K562 (cell line): ENCODE data around the gene PEX5. TPM values are rescaled to one million over a fixed set of nuclear protein-coding genes. Genes with fewer than 3 reads are reported as not detected.
A peak's percentile ranks its signal among the peaks of the same experiment; 100 is the strongest.

Source experiments
- ATAC-seq: fragments of 200-7000 bp; cut with Tn5 transposase; 3 replicates; pipeline ENCODE4 v1.9.1; 2020; ENCODE audit warnings: moderate library complexity
- BruUV-seq: library from RNA; stranded (reverse); fragments of 400-500 nt; replicated peaks from 2 replicates; lab custom pipeline; 2021; lab: Mats Ljungman, UMichigan
- CTCF ChIA-PET: fragments of 300-600 bp; formaldehyde crosslinking; extraction: SDS; loops from one replicate; lab custom pipeline; 2021; ENCODE audit warnings: low intra/inter-chr PET ratio; lab: Yijun Ruan, JAX
- POLR2A ChIA-PET: fragments of 300-600, 350-650 bp; sonication (Branson Sonifier 250); formaldehyde crosslinking; extraction: SDS; loops from one replicate; lab custom pipeline; 2021; ENCODE audit warnings: antibody characterized with exemption, inconsistent platforms; lab: Yijun Ruan, JAX
- DNase-seq, 4 experiments: peaks; one replicate each; pipeline versions ENCODE4 v3.0.0 to v3.0.0-alpha.2; 2011 to 2018; ENCODE audit warnings: low spot score in 3 of 4, mixed read lengths in 3 of 4; ENCODE audit errors: extremely low read depth in 1 of 4
- FAIRE-seq: peaks from 2 replicates; lab custom pipeline; 2011; peaks lifted over from hg19 to GRCh38; lab: Jason Lieb, UNC
- H2AFZ ChIP-seq: 2 replicates; pipeline ENCODE4 v1.6.0; 2011; ENCODE audit warnings: low read depth, low read length, control low read depth, inconsistent platforms
- H3K27ac ChIP-seq: fragments of 200-600 bp; 3 replicates; pipeline ENCODE4 v1.8.0; 2011; ENCODE audit warnings: low read depth, mild to moderate bottlenecking, control low read depth, inconsistent platforms, low read length, moderate library complexity, mixed read lengths; ENCODE audit errors: extremely low read depth
- H3K27me3 ChIP-seq, 2 experiments: fragments of 300-600 bp in 1 of 2; 2 replicates in 1 of 2; 3 replicates in 1 of 2; pipeline versions ENCODE4 v1.6.0 to v1.8.0; 2011; ENCODE audit warnings: inconsistent platforms in 2 of 2, low read length in 2 of 2, mild to moderate bottlenecking in 1 of 2, mixed read lengths in 1 of 2, moderate library complexity in 1 of 2; ENCODE audit not compliant: control insufficient read depth in 2 of 2, insufficient read depth in 2 of 2
- H3K36me3 ChIP-seq: fragments of 300-600 bp; 3 replicates; pipeline ENCODE4 v1.8.0; 2011; ENCODE audit warnings: mild to moderate bottlenecking, low read length, inconsistent platforms; ENCODE audit not compliant: control insufficient read depth, insufficient read depth
- H3K4me1 ChIP-seq, 2 experiments: fragments of 200-600 bp in 1 of 2; replicated peaks in 1 of 2; 2 replicates in 1 of 2; 3 replicates in 1 of 2; pipeline versions ENCODE4 v1.5.1 to v1.8.0; 2011; ENCODE audit warnings: inconsistent platforms in 2 of 2, low read length in 2 of 2, mild to moderate bottlenecking in 1 of 2, mixed read lengths in 1 of 2, moderate library complexity in 1 of 2; ENCODE audit not compliant: control insufficient read depth in 2 of 2, insufficient read depth in 2 of 2
- H3K4me2 ChIP-seq: 2 replicates; pipeline ENCODE4 v1.6.1; 2011; ENCODE audit warnings: low read length, control low read depth, inconsistent platforms, mixed read lengths; ENCODE audit not compliant: insufficient read depth
- H3K4me3 ChIP-seq: fragments of 200-600 bp; sonication (generic), shearing (Covaris generic); 2 replicates; pipeline ENCODE4 v1.5.1; 2016; ENCODE audit warnings: control low read depth, inconsistent platforms
- H3K79me2 ChIP-seq: fragments of 200-600 bp; 3 replicates; pipeline ENCODE4 v1.8.0; 2011; ENCODE audit warnings: low read length, inconsistent platforms; ENCODE audit not compliant: control insufficient read depth, insufficient read depth
- H3K9ac ChIP-seq, 2 experiments: 2 replicates each; pipeline versions ENCODE4 v1.6.0 to v1.6.1; 2011; ENCODE audit warnings: low read depth in 2 of 2, low read length in 2 of 2, control low read depth in 1 of 2, inconsistent platforms in 1 of 2, mild to moderate bottlenecking in 1 of 2, mixed read lengths in 1 of 2; ENCODE audit not compliant: insufficient read depth in 1 of 2
- H3K9me1 ChIP-seq: one replicate; pipeline ENCODE4 v1.6.0; 2011; ENCODE audit warnings: inconsistent platforms, mild to moderate bottlenecking, low read length, moderate library complexity; ENCODE audit not compliant: control insufficient read depth, insufficient read depth
- H3K9me3 ChIP-seq: replicated peaks from 2 replicates; pipeline ENCODE4 v1.5.1; 2011; ENCODE audit warnings: low read depth, low read length, inconsistent platforms; ENCODE audit not compliant: control insufficient read depth, insufficient read depth
- H4K20me1 ChIP-seq: replicated peaks from 2 replicates; pipeline ENCODE4 v1.6.1; 2011; ENCODE audit warnings: low read length, inconsistent platforms, mixed read lengths; ENCODE audit not compliant: control insufficient read depth, insufficient read depth
- CEBPG ChIP-seq, 3 experiments: fragments of 200-800 bp in 1 of 3; sonication (Bioruptor generic) in 1 of 3; sonication (generic) in 1 of 3; formaldehyde crosslinking in 1 of 3; IDR thresholded peaks in 2 of 3; conservative IDR thresholded peaks in 1 of 3; 2 replicates each; pipeline versions ENCODE4 v1.6.1 to v1.8.0; 2016 to 2022; ENCODE audit warnings: missing compliant biosample characterization in 2 of 3, missing genetic modification characterization in 2 of 3, mild to moderate bottlenecking in 1 of 3, missing genetic modification reagents in 1 of 3
- DACH1 ChIP-seq: fragments of 450-650 bp; IDR thresholded peaks from 2 replicates; pipeline ENCODE4 v1.6.1; 2018; ENCODE audit not compliant: partially characterized antibody
- FOS ChIP-seq: IDR thresholded peaks from 3 replicates; pipeline ENCODE4 v1.6.1; 2011; ENCODE audit not compliant: insufficient read length; ENCODE audit errors: extremely low read depth
- FOSL1 ChIP-seq: fragments of 200-800 bp; sonication (Bioruptor generic); conservative IDR thresholded peaks from 2 replicates; pipeline ENCODE4 v1.6.1; 2016; ENCODE audit warnings: missing genetic modification characterization, missing compliant biosample characterization
- GATAD2A ChIP-seq: fragments of 450-650 bp; IDR thresholded peaks from 2 replicates; pipeline ENCODE4 v1.6.1; 2017
- HMGN3 ChIP-seq: IDR thresholded peaks from 2 replicates; pipeline ENCODE4 v1.6.1; 2011; ENCODE audit warnings: borderline replicate concordance, low read depth, mild to moderate bottlenecking, mixed read lengths, low read length; ENCODE audit not compliant: insufficient read length; ENCODE audit errors: extremely low read depth
- LCOR ChIP-seq: sonication (generic); formaldehyde crosslinking; IDR thresholded peaks from 2 replicates; pipeline ENCODE4 v1.8.0; 2022; ENCODE audit warnings: mild to moderate bottlenecking, missing genetic modification reagents
- NCOA2 ChIP-seq, 2 experiments: fragments of 450-650 bp; IDR thresholded peaks; 2 replicates each; pipeline ENCODE4 v1.6.1; 2018; ENCODE audit warnings: mild to moderate bottlenecking in 2 of 2, moderate library complexity in 1 of 2; ENCODE audit not compliant: partially characterized antibody in 2 of 2
- SMARCE1 ChIP-seq: fragments of 450-650 bp; IDR thresholded peaks from 2 replicates; pipeline ENCODE4 v1.7.1; 2016; ENCODE audit warnings: mild to moderate bottlenecking
- TEAD1 ChIP-seq, 2 experiments: fragments of 450-650 bp in 1 of 2; sonication (generic) in 1 of 2; formaldehyde crosslinking; IDR thresholded peaks; 2 replicates each; pipeline versions ENCODE4 v1.4.0 to v1.8.0; 2020 to 2022; ENCODE audit warnings: mild to moderate bottlenecking in 2 of 2, missing genetic modification reagents in 1 of 2
- TRIM24 ChIP-seq, 2 experiments: fragments of 450-650 bp; IDR thresholded peaks; 2 replicates each; pipeline ENCODE4 v1.6.1; 2016
- ZNF12 ChIP-seq: sonication (generic); formaldehyde crosslinking; IDR thresholded peaks from 2 replicates; pipeline ENCODE4 v1.4.0; 2020; ENCODE audit warnings: mild to moderate bottlenecking, missing genetic modification reagents
- ZNF146 ChIP-seq: IDR thresholded peaks from one replicate; pipeline ENCODE4 v1.6.1; 2018; ENCODE audit warnings: missing compliant biosample characterization; ENCODE audit not compliant: unreplicated experiment
- ZNF24 ChIP-seq: fragments of 450-650 bp; IDR thresholded peaks from 2 replicates; pipeline ENCODE4 v1.6.1; 2016
- WGBS: fragments of 100-300 bp; shearing (Covaris generic); methylation state at CpG from one replicate; pipeline ENCODE4 v1.1.6; 2016; ENCODE audit warnings: low coverage, mixed read lengths; ENCODE audit not compliant: insufficient coverage; ENCODE audit errors: missing lambda C conversion rate; 5-methylcytosine and 5-hydroxymethylcytosine counted together
- in situ Hi-C: fragments of 300-500 bp; cut with MboI; formaldehyde crosslinking; loops from 4 replicates; pipeline ENCODE4 v1.15.0; 2018; ENCODE audit warnings: inconsistent platforms, mixed read lengths
- intact Hi-C: fragments of 100-400 bp; cut with micrococcal nuclease; formaldehyde crosslinking; loops from 2 replicates; pipeline ENCODE4 v1.14.2; 2022
- polyA plus RNA-seq, 8 experiments: library from polyadenylated mRNA; depleted of rRNA in 4 of 8; stranded (reverse) in 5 of 8; unstranded in 3 of 8; fragments of >200 nt; fragmentation: Nextera tagmentation in 2 of 8; fragmentation: Illumina TruSeq in 1 of 8; extraction: Ambion mirVana in 2 of 8; extraction: Trizol in 1 of 8; gene quantifications; 2 replicates each; pipeline versions ENCODE4 v1.2.1 to v1.2.3, GENCODE V29; 2011 to 2014; ENCODE audit warnings: inconsistent platforms in 1 of 8, missing spikeins in 1 of 8
- total RNA-seq, 7 experiments: library from RNA; depleted of rRNA in 6 of 7; stranded (reverse); fragments of >200 nt in 6 of 7; fragmentation: Illumina TruSeq in 2 of 7; extraction: Trizol in 2 of 7; gene quantifications; 2 replicates each; pipeline versions ENCODE4 v1.2.1 to v1.2.3, GENCODE V29; 2011 to 2021; ENCODE audit warnings: low replicate concordance in 1 of 7
- TF ChIP-seq, protein P1 (sequence below): IDR thresholded peaks from 3 replicates; pipeline ENCODE4 v1.6.1; 2011; ENCODE audit warnings: borderline replicate concordance, mild to moderate bottlenecking, moderate library complexity; ENCODE audit not compliant: insufficient read length; ENCODE audit errors: extremely low read depth
- TF ChIP-seq, protein P2 (sequence below): fragments of 450-650 bp; conservative IDR thresholded peaks from 2 replicates; pipeline ENCODE4 v1.6.1; 2016; ENCODE audit warnings: missing genetic modification characterization, low read depth, mild to moderate bottlenecking, missing compliant biosample characterization, moderate library complexity

PEX5 gene
- total and polyA plus RNA-seq, 9 of the 15 experiments (the other 6 are each of a cell fraction or from before 2014, with no cell fraction given) = 1.4 to 26.1 (median 14.0) TPM

DNA sequence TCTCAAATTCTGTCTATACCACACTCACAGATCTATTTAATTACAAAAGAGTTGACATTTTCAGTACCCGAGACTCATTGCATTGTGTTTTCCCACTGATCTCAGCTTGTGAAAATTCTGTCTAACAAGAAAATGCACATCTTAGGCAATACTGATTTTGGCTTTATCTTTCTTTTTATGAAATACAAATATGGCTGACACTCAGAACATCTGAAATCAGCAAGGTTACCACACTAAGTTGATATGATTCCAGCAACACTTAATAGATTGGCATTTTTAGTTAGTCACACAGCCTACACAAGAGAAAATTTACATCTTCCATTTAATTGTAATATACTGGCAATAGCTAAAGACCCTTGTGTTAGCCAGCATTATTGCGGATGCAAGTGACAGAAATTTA lies 40.3 kb downstream of the PEX5 start (continued):
- TF ChIP-seq, protein P1, sequence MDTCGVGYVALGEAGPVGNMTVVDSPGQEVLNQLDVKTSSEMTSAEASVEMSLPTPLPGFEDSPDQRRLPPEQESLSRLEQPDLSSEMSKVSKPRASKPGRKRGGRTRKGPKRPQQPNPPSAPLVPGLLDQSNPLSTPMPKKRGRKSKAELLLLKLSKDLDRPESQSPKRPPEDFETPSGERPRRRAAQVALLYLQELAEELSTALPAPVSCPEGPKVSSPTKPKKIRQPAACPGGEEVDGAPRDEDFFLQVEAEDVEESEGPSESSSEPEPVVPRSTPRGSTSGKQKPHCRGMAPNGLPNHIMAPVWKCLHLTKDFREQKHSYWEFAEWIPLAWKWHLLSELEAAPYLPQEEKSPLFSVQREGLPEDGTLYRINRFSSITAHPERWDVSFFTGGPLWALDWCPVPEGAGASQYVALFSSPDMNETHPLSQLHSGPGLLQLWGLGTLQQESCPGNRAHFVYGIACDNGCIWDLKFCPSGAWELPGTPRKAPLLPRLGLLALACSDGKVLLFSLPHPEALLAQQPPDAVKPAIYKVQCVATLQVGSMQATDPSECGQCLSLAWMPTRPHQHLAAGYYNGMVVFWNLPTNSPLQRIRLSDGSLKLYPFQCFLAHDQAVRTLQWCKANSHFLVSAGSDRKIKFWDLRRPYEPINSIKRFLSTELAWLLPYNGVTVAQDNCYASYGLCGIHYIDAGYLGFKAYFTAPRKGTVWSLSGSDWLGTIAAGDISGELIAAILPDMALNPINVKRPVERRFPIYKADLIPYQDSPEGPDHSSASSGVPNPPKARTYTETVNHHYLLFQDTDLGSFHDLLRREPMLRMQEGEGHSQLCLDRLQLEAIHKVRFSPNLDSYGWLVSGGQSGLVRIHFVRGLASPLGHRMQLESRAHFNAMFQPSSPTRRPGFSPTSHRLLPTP = no peak
- no peak for TF ChIP-seq ZNF24

DNA sequence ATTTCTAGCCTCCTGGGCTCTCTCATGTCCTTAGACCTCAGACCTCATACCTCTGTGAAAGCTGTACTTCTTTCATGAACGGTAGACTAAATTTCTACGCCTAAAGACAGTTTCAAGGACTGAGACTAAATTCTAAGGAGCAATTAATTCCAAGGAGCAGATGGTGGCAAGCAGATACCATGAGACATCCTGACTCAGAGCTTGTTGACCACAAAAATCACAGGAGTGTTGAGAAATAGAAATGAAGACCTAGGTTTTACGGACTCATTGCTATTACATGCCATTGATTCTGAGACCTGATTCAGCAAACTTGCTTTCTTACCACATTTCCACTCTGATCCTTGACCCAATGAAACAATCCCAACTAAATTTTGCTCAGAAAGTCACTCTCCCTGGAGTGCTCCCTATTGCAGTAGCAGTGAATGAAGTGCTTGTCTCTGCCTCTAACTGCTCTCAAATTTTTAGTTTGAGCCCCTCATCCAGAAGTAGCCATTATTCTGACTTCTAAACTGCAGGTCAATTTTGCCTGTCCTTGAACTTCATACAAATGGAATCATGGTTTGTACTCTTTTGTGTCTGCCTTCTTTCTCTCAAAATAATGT lies 52.0 kb downstream of the PEX5 start:
- H3K36me3 ChIP-seq = no peaks in the 10 kb centered on the region
- H4K20me1 ChIP-seq = no peaks in the 10 kb centered on the region
- H3K79me2 ChIP-seq = no peaks in the 10 kb centered on the region
- no peaks in the 10 kb centered on the region for H3K9me1 ChIP-seq
- peak; percentile 38 to 78 (median 48) for DNase-seq
- H3K4me1 ChIP-seq = peaks cover 0 to 21% of the 10 kb centered on the region in 2 experiments; a peak in 4 of 5 replicates
- H3K9me3 ChIP-seq = no peaks in the 10 kb centered on the region
- H3K4me3 ChIP-seq = no peak overlapping the region
- ChIA-PET CTCF (no interaction called here), POLR2A (interaction anchor here (0.6 to 1.4 kb wide), 3 partner anchors 19 to 405 kb away, joined by 3 to 6 read pairs (median 5); no protein-coding TSS in a partner anchor)
- FAIRE-seq = peak; percentile 91
- WGBS = 3% methylated on average over 3 of the region's 3 CpGs
- peak; percentile 90 for ATAC-seq
- in situ Hi-C loops = loop anchor here (5.0 kb wide), 1 partner anchor 61 kb away; the partner anchor contains the start of gene ACSM4
- intact Hi-C loops = loop anchor here (5.0 kb wide), 1 partner anchor 61 kb away; the partner anchor contains the start of gene ACSM4
- no TSS peak for BruUV-seq
- no peak overlapping the region for H2AFZ ChIP-seq
- H3K27me3 ChIP-seq = no peaks in the 10 kb centered on the region
- 0 out of 2 replicates have a peak overlapping the region, but pooled peaks have one; percentile 23 for H3K4me2 ChIP-seq
- no peak overlapping the region for H3K9ac ChIP-seq
- peak overlapping the region; percentile 13; the same call in 1 of the 3 replicates for H3K27ac ChIP-seq
- TF ChIP-seq GATAD2A = no peak
- TF ChIP-seq ZNF146 (CRISPR knock-in tag) = no peak
- TF ChIP-seq TEAD1 (CRISPR knock-in tag; IDR thresholded peaks at IDR 0.05) = peak; percentile 62 to 89; a peak in 1 of 4 replicates
- peak; percentile 49 for TF ChIP-seq DACH1
- TF ChIP-seq LCOR (CRISPR knock-in tag) = no peak
- TF ChIP-seq, protein P2, sequence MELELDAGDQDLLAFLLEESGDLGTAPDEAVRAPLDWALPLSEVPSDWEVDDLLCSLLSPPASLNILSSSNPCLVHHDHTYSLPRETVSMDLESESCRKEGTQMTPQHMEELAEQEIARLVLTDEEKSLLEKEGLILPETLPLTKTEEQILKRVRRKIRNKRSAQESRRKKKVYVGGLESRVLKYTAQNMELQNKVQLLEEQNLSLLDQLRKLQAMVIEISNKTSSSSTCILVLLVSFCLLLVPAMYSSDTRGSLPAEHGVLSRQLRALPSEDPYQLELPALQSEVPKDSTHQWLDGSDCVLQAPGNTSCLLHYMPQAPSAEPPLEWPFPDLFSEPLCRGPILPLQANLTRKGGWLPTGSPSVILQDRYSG (tag) = 0 out of 2 replicates have a peak, but pooled peaks have one; percentile 34
- TF ChIP-seq ZNF12 (CRISPR knock-in tag) = no peak
- peak; percentile 78 for TF ChIP-seq HMGN3
- peak; percentile 89 for TF ChIP-seq SMARCE1
- peak; percentile 17; the same call in 1 of the 2 replicates for TF ChIP-seq ZNF24
- peak; percentile 96 for TF ChIP-seq FOSL1 (tag)
- peak; percentile 37 for TF ChIP-seq FOS
- peak; percentile 81 to 85 for TF ChIP-seq TRIM24 (IDR thresholded peaks at IDR 0.05)
- peak in 1 of 2 experiments; percentile 25 for TF ChIP-seq NCOA2 (IDR thresholded peaks at IDR 0.05; ENCODE audit: partially characterized antibody in 2 of 2)
- peak; percentile 70 for TF ChIP-seq CEBPG (CRISPR knock-in tag; IDR thresholded peaks at IDR 0.05)
- TF ChIP-seq CEBPG (tag; conservative IDR thresholded peaks at IDR 0.05 in 1 of 2, IDR thresholded peaks at IDR 0.05 in 1 of 2) = peak; percentile 16 to 82; a peak in 2 of 4 replicates
